Activated T-cell treated with anti-CD3 and anti-CD28 coated beads, Interleukin-2, amount 50 U/mL, for 72 hours (primary cell): ENCODE measurements around the gene AMMECR1. TPM values are rescaled to one million over a fixed set of nuclear protein-coding genes. Genes with fewer than 3 reads are reported as not detected.
"Not testable (repeated sequence)": the region's sequence is repeated elsewhere in the genome, so short reads cannot be mapped to it uniquely, and the experiment has no call there.

Source experiments
- ATAC-seq, 2 donors: fragments of 150-1000 bp; cut with Tn5 transposase; replicated peaks in 1 of 2; 2 replicates each; pipeline ENCODE4 v1.10.0; 2021; ENCODE audit warnings: moderate library complexity in 2 of 2, mild to moderate bottlenecking in 1 of 2
- DNase-seq, 2 donors: peaks; one replicate each; pipeline ENCODE4 v3.0.0; 2021 to 2022; ENCODE audit warnings: mixed read lengths in 1 of 2
- H3K27ac Mint-ChIP-seq: one replicate; pipeline ENCODE4 v1.8.0; 2022; ENCODE audit warnings: mild to moderate bottlenecking, moderate library complexity, mixed read lengths
- H3K27me3 Mint-ChIP-seq: one replicate; pipeline ENCODE4 v1.8.0; 2022; ENCODE audit warnings: low read depth, mixed read lengths
- H3K36me3 Mint-ChIP-seq, 2 donors: one replicate each; pipeline ENCODE4 v1.8.0; 2022; ENCODE audit warnings: mixed read lengths in 2 of 2, mild to moderate bottlenecking in 1 of 2; ENCODE audit not compliant: insufficient read depth in 2 of 2
- H3K4me1 Mint-ChIP-seq: one replicate; pipeline ENCODE4 v1.8.0; 2022; ENCODE audit warnings: low read depth, mixed read lengths
- H3K4me3 Mint-ChIP-seq, 2 donors: one replicate each; pipeline ENCODE4 v1.8.0; 2022; ENCODE audit warnings: mild to moderate bottlenecking in 2 of 2, mixed read lengths in 2 of 2, moderate library complexity in 2 of 2
- H3K9me3 Mint-ChIP-seq, 2 donors: one replicate each; pipeline ENCODE4 v1.8.0; 2022; ENCODE audit warnings: mixed read lengths in 2 of 2
- total RNA-seq, 2 donors: library from RNA; stranded (reverse); gene quantifications; one replicate each; pipeline ENCODE4 v1.2.3, GENCODE V29; 2022

AMMECR1 gene
- total RNA-seq, 2 donors from 2014 or later, result 12.8 to 15.9 TPM

- no peaks in the 10 kb centered on the region for H3K36me3 Mint-ChIP-seq
- H3K27ac Mint-ChIP-seq, result no peak overlapping the region
- DNase-seq, result no peak
- H3K9me3 Mint-ChIP-seq, result no peaks in the 10 kb centered on the region
- ATAC-seq, result no peak
- no peak overlapping the region for H3K4me3 Mint-ChIP-seq
- H3K4me1 Mint-ChIP-seq, result peaks cover 9% of the 10 kb centered on the region
- H3K27me3 Mint-ChIP-seq, result peaks cover 9% of the 10 kb centered on the region
Measured at GRCh38 chrX:110162867-110163266, 155.0 kb downstream of the AMMECR1 start.

- no peak overlapping the region for H3K4me3 Mint-ChIP-seq
- DNase-seq (no peak), ATAC-seq (no peak)
- peaks cover 9% of the 10 kb centered on the region for H3K4me1 Mint-ChIP-seq
- no peaks in the 10 kb centered on the region for H3K36me3 Mint-ChIP-seq
- no peaks in the 10 kb centered on the region for H3K9me3 Mint-ChIP-seq
- H3K27me3 Mint-ChIP-seq, result peaks cover 13% of the 10 kb centered on the region
- H3K27ac Mint-ChIP-seq, result no peak overlapping the region
Measured at GRCh38 chrX:110162131-110162530, 155.8 kb downstream of the AMMECR1 start.

GRCh38 chrX:110161361-110161686 is 156.6 kb downstream of the AMMECR1 start:
- Mint-ChIP-seq H3K4me3 (no peak overlapping the region), H3K9me3 (no peaks in the 10 kb centered on the region), H3K27ac (no peak overlapping the region), H3K4me1 (peaks cover 9% of the 10 kb centered on the region), H3K27me3 (peaks cover 19% of the 10 kb centered on the region), H3K36me3 (no peaks in the 10 kb centered on the region)
- ATAC-seq (no peak), DNase-seq (no peak)

GRCh38 chrX:110159865-110160264 is 158.0 kb downstream of the AMMECR1 start:
- ATAC-seq, result peak in 1 of 2 donors; percentile 33

GRCh38 chrX:110159235-110159634 is 158.7 kb downstream of the AMMECR1 start:
- H3K27ac Mint-ChIP-seq, result no peak overlapping the region
- ATAC-seq, result no peak
- no peak overlapping the region for H3K4me3 Mint-ChIP-seq
- H3K4me1 Mint-ChIP-seq, result peaks cover 9% of the 10 kb centered on the region
- no peaks in the 10 kb centered on the region for H3K9me3 Mint-ChIP-seq
- no peaks in the 10 kb centered on the region for H3K36me3 Mint-ChIP-seq
- peaks cover 32% of the 10 kb centered on the region for H3K27me3 Mint-ChIP-seq
- DNase-seq, result no peak

More at GRCh38 chrX:110159865-110160264, 158.0 kb downstream of the AMMECR1 start:
- Mint-ChIP-seq H3K36me3 (no peaks in the 10 kb centered on the region), H3K4me3 (no peak overlapping the region), H3K27ac (no peak overlapping the region), H3K27me3 (peaks cover 31% of the 10 kb centered on the region), H3K9me3 (no peaks in the 10 kb centered on the region), H3K4me1 (peaks cover 9% of the 10 kb centered on the region)
- no peak for DNase-seq

GRCh38 chrX:110157444-110157843 is 160.4 kb downstream of the AMMECR1 start:
- ATAC-seq, result no peak
- Mint-ChIP-seq H3K4me3 (no peak overlapping the region), H3K27me3 (peaks cover 37% of the 10 kb centered on the region), H3K27ac (no peak overlapping the region), H3K9me3 (no peaks in the 10 kb centered on the region), H3K36me3 (no peaks in the 10 kb centered on the region), H3K4me1 (peaks cover 9% of the 10 kb centered on the region)
- no peak for DNase-seq

- Mint-ChIP-seq H3K36me3 (no peaks in the 10 kb centered on the region), H3K27me3 (peaks cover 37% of the 10 kb centered on the region), H3K4me3 (no peak overlapping the region), H3K9me3 (no peaks in the 10 kb centered on the region), H3K27ac (no peak overlapping the region), H3K4me1 (peaks cover 9% of the 10 kb centered on the region)
- ATAC-seq, result no peak
- DNase-seq, result no peak
Measured at GRCh38 chrX:110156167-110156754, 161.6 kb downstream of the AMMECR1 start.

GRCh38 chrX:110155759-110156158 is 162.1 kb downstream of the AMMECR1 start:
- DNase-seq, result no peak
- peaks cover 9% of the 10 kb centered on the region for H3K4me1 Mint-ChIP-seq

GRCh38 chrX:110154328-110154727 is 163.6 kb downstream of the AMMECR1 start:
- not testable (repeated sequence) for ATAC-seq, H3K4me3 Mint-ChIP-seq
- H3K27me3 Mint-ChIP-seq, result peaks cover 43% of the 10 kb centered on the region

More at GRCh38 chrX:110155759-110156158, 162.1 kb downstream of the AMMECR1 start:
- H3K9me3 Mint-ChIP-seq, result no peaks in the 10 kb centered on the region
- ATAC-seq, result no peak
- H3K27ac Mint-ChIP-seq, result no peak overlapping the region
- no peaks in the 10 kb centered on the region for H3K36me3 Mint-ChIP-seq
- peaks cover 37% of the 10 kb centered on the region for H3K27me3 Mint-ChIP-seq
- no peak overlapping the region for H3K4me3 Mint-ChIP-seq

GRCh38 chrX:110153896-110154295 is 164.0 kb downstream of the AMMECR1 start:
- H3K27me3 Mint-ChIP-seq, result peaks cover 39% of the 10 kb centered on the region
- ATAC-seq (no peak), DNase-seq (no peak)
- H3K36me3 Mint-ChIP-seq, result no peaks in the 10 kb centered on the region
- no peak overlapping the region for H3K4me3 Mint-ChIP-seq
- peaks cover under 1% of the 10 kb centered on the region for H3K4me1 Mint-ChIP-seq
- H3K27ac Mint-ChIP-seq, result no peak overlapping the region
- no peaks in the 10 kb centered on the region for H3K9me3 Mint-ChIP-seq

More at GRCh38 chrX:110154328-110154727, 163.6 kb downstream of the AMMECR1 start:
- not testable (repeated sequence) for H3K27ac Mint-ChIP-seq, DNase-seq, H3K9me3 Mint-ChIP-seq, H3K36me3 Mint-ChIP-seq, H3K4me1 Mint-ChIP-seq

GRCh38 chrX:110153244-110153643 is 164.6 kb downstream of the AMMECR1 start:
- H3K27ac Mint-ChIP-seq, result no peak overlapping the region
- H3K9me3 Mint-ChIP-seq, result no peaks in the 10 kb centered on the region
- H3K4me1 Mint-ChIP-seq, result no peaks in the 10 kb centered on the region
- ATAC-seq (no peak), DNase-seq (no peak)
- no peaks in the 10 kb centered on the region for H3K36me3 Mint-ChIP-seq
- H3K27me3 Mint-ChIP-seq, result peaks cover 37% of the 10 kb centered on the region
- no peak overlapping the region for H3K4me3 Mint-ChIP-seq

GRCh38 chrX:110146521-110146920 is 171.4 kb downstream of the AMMECR1 start:
- DNase-seq, result peak; percentile 31
- H3K4me3 Mint-ChIP-seq, result no peak overlapping the region

GRCh38 chrX:110145854-110146253 is 172.0 kb downstream of the AMMECR1 start:
- no peak for ATAC-seq
- peaks cover 19% of the 10 kb centered on the region for H3K27me3 Mint-ChIP-seq
- no peak overlapping the region for H3K27ac Mint-ChIP-seq
- DNase-seq, result peak in 1 of 2 donors; percentile 6
- H3K4me1 Mint-ChIP-seq, result no peaks in the 10 kb centered on the region
- H3K9me3 Mint-ChIP-seq, result no peaks in the 10 kb centered on the region
- H3K36me3 Mint-ChIP-seq, result no peaks in the 10 kb centered on the region
- no peak overlapping the region for H3K4me3 Mint-ChIP-seq

More at GRCh38 chrX:110146521-110146920, 171.4 kb downstream of the AMMECR1 start:
- Mint-ChIP-seq H3K27ac (no peak overlapping the region), H3K36me3 (no peaks in the 10 kb centered on the region), H3K4me1 (no peaks in the 10 kb centered on the region), H3K9me3 (no peaks in the 10 kb centered on the region), H3K27me3 (peaks cover 19% of the 10 kb centered on the region)
- ATAC-seq, result peak; percentile 58 to 62

GRCh38 chrX:110145311-110145710 is 172.6 kb downstream of the AMMECR1 start:
- H3K4me3 Mint-ChIP-seq, result no peak overlapping the region

More at GRCh38 chrX:110145311-110145710, 172.6 kb downstream of the AMMECR1 start:
- ATAC-seq, result no peak
- Mint-ChIP-seq H3K27ac (no peak overlapping the region), H3K36me3 (no peaks in the 10 kb centered on the region), H3K27me3 (peaks cover 19% of the 10 kb centered on the region), H3K4me1 (no peaks in the 10 kb centered on the region), H3K9me3 (no peaks in the 10 kb centered on the region)
- DNase-seq, result no peak
